DMS114 treated with DMSO at 0.1 percent for 48 hours (cell line): ENCODE data around the gene MMS19.

Experiments
- DNase-seq: peaks from one replicate; lab custom pipeline; 2025; ENCODE audit not compliant: unreplicated experiment; lab: John Stamatoyannopoulos, UW

The MMS19 gene

DNA sequence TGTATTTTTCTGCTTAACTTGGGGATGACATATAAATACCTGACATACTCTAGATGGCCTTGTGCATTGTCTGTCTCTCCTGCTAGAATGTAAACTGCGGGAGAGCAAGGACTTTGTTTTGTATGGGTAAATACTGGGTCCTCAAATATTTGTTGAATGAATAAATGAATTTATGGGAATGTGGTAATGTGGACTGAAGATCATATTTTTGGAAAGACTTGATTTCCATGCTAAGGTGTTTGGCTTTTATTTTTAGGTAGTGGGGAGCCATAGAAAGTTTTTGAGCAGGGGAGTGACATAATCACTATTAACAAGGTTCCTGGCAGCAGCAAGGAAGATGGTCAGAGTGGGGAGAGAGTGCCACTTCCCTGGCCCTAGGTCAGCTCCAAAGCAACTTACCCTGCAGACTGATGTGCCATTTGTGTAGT lies 27.5 kb upstream of the MMS19 start:
- DNase-seq: no peak

GRCh38 chr10:97525086-97525485 lies 26.9 kb upstream of the MMS19 start:
- no peak for DNase-seq

DNA sequence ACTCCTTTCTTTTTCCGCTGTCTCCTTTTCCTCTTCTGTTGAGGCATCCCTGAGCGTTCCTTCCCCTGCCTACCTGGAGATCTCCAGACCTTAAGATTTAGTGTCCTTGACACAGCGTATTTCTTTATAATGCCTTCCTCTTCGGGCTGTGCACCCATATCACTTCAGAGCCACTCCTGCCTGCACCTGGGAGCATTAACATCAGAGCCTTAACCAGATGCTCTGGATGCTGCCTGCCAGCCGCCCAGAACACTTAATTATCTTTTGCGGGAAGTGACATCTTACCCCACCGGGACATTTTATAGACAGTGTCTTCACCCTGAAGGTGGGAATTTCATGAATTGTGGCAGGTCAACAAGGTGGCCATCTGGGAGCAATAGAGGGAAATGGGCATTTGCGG lies 24.7 kb upstream of the MMS19 start:
- DNase-seq: no peak

DNA sequence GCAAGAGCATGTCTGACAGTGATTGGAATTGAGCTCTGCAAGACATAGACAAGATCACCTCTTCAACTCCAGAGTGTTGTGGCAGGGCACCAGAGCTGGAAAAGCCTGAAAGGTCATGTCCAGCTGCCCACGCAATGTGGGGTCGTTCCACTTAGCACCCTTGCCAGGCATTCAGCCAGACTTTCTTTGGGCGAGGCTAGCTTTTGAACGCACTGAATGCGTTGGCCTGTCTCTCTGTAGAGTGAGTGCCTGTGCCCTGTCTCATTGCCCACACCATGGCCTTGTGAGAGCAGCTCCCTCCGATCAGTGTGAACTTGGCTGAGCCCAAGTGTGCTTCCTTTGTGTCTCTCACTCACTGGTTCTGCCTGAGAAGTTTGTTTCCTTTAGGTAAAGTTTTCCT lies 23.8 kb upstream of the MMS19 start:
- no peak for DNase-seq

DNA sequence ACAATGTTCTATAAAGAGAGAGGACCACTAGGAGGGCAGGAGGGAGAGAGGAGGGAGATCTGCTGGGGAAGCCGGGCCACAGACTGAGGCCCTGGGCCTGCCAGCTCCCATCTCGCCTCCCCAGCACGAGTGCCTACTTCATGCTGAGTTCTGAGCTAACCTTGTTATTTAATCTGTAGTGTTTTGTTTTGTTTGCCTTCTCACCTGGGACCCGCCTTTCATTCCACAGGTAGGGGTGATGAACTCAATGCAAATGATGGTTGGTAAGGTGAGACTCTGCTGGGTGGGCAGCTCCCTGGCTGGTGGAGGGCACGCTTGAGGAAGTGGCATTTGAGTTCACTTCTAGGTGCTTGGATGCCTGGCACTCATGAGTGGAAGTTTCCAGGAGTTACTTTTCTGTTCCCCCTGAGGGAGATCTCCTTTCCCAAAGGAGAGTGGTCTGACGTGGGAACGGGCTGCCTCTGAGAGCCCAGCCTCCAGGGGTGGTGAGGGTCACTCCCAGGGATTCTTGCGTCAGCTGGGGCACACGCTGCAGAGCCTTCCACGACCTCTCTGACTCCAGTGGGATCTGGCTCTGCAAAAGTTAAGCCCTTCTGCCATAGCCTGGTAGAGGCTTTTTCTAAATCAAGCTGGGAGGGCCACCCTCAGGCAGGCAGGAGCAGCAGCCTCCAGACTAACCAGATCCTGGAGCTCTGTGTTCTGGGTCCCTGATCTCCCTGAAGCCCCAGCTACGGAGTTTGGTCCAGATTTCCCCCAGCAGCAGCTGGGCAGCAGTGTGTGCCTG lies 22.9 kb upstream of the MMS19 start:
- DNase-seq: no peak

DNA sequence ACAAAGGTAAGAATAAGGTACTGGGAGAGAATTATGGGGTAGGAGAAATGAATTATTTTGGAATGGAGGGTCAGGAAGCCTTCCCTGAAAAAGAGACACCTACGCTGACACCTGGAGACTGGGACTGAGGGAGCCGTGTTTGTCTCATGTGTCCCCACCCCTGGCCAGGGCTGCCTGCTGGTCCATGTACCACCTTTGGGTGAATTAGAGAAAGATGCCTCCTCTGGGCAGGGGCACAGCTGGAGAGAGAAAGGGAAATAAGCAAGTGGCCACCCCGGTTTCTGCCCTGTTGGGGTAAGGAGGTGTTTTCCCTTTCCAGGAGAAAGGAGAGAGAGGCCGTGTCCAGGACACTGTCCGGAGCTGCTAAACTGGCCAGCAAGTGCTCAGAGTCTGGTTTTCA lies 22.3 kb upstream of the MMS19 start:
- no peak for DNase-seq

DNA sequence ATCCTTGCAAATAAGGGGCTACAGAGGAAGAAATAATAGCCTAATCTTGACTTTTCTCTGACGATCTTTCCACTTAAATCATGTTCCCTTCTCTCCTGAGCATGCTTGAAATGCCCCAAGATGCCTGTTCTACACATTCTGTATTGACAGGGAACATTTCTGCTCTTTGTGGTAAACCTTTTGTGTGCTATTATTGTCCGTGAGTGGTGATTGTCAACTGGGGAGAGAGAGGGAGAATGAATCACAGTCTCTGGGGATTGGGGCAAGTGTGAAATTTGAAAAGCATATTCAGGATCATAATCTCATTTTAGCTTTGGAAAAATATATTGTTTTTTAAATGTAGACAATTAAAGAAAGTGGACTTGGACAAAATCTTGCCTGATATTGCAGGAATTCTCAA lies 21.1 kb upstream of the MMS19 start:
- no peak for DNase-seq

- no peak for DNase-seq
These were observed 20.2 kb upstream of the MMS19 start for GRCh38 chr10:97518301-97519043.

- no peak for DNase-seq
These were observed 19.6 kb upstream of the MMS19 start for GRCh38 chr10:97517778-97518300.

DNA sequence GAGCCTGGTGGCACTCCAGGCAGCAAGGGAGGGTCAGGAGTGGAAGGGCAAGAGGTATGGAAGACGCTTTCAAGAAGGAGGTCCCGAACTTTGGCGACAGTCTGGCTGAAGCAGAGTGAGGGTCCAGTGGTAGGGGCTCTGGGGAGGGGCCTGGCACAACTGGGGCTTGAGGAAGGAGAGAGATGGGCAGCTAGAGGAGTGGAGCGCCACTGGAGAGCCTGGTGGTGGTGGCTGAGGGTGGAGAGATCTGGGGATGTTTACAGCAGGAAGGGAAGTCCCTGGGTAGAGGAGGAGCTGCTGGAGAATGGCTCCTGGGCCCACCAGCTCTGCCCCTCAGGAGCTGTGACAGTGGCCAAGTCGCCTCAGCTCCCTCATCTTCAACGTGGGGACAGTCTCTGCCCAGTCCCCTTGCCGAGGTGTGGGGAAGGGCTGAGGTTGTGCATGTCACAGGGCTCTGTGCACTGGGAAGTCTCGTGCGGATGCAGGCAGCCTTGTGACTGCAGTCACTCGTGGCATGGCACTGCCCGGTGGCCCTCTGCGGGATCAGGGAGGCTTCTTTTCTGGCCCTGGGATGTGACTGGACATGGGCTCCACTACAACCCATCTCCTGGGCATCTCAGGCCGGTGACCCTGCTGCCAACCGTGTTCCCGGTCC lies 19.0 kb upstream of the MMS19 start:
- DNase-seq: no peak

DNA sequence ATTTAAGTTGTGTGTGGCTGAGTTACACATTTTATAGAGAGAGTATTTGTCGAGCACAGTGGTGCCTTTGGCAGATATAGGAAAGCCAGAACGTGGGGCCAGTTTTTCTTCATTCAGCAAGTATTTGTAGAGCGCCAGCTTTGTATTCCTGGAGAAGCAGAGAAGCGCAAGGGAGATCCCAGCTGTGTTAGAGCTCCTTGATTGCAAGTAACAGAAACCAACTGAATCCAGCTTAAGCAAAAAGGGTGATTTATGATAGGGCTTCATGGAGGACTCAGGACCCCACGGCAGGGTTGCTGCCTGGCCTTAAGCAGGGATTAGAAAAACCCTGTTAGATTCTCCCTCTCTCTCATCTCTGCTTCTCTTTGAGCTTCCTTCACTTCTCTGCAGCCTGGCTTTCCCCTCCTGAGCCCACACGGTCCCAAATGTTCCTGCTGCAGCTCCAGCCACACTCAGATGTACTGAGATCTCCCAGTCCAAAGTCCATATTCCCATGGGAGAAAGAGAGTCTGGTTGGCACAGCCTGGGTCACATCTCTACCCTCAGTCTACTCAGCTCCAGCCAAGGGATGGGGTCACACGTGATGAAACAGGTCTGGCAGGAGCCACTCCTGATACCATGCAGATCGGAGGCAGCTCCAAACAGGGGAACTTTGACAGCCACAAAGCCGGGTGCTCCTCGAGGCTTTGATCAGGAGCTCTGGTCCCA lies 17.2 kb upstream of the MMS19 start:
- no peak for DNase-seq

DNA sequence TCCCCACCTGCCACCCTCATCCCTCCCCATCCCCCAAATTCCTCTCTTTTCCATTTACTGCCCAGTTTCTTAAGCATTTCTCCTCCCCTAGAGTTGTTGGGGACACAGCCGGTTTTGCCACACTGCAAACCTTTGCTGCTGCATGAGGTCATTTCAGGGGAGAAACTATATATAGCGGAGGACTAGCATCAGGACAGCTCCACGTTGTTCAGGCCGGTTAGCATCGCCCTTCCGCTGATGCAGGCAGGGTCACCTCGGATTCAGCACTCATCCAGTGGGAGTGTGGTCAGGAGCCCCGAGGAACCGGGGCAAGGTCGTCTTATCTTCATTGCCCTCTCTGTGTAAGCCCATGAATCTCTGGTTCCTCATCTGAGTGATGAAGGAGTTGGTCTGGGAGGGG lies 16.1 kb upstream of the MMS19 start:
- no peak for DNase-seq

- DNase-seq: no peak
These were observed 14.8 kb upstream of the MMS19 start for GRCh38 chr10:97512993-97513392.

GRCh38 chr10:97511711-97512440 lies 13.7 kb upstream of the MMS19 start:
- no peak for DNase-seq

GRCh38 chr10:97510686-97511085 lies 12.5 kb upstream of the MMS19 start:
- no peak for DNase-seq

- DNase-seq: no peak
These were observed 11.0 kb upstream of the MMS19 start for GRCh38 chr10:97509120-97509680.

GRCh38 chr10:97508342-97508741 lies 10.1 kb upstream of the MMS19 start:
- DNase-seq: no peak

- DNase-seq: no peak
These were observed 8.2 kb upstream of the MMS19 start for GRCh38 chr10:97506199-97506991.

DNA sequence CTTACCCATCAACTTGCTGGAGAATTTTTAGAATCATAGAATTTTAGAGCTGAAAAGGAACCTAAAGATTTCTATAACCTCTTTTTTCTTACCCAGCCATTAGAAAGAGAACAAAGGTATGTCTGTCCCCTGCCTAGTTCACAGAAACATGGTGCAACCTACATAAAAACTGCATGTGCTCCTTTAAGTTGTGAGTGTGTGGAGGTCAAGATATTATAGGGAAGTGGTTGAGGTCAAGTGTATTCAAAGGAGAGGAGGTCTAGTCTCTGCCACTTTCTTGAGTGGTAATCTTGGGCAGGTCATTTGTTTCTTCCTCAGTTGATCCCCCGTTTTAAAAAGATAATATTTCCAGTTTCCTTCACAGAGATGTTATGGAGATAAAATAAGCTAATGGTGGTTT lies 6.9 kb upstream of the MMS19 start:
- DNase-seq: no peak
